HepG2 (cell line): ENCODE results near the gene ABAT. TPM values are rescaled to one million over a fixed set of nuclear protein-coding genes. Genes with fewer than 3 reads are reported as not detected.

Experiments
- CHD2 ChIP-seq: IDR thresholded peaks from 2 replicates; pipeline ENCODE4 v1.6.1; 2011; ENCODE audit warnings: low read depth, low read length, improper control_type of control experiment
- GMEB1 ChIP-seq: sonication (generic); formaldehyde crosslinking; IDR thresholded peaks from 2 replicates; pipeline ENCODE4 v1.5.1; 2020; ENCODE audit warnings: missing genetic modification reagents, mild to moderate bottlenecking, borderline replicate concordance
- IRF9 ChIP-seq: sonication (generic); formaldehyde crosslinking; IDR thresholded peaks from 2 replicates; pipeline ENCODE4 v1.8.0; 2022; ENCODE audit warnings: missing genetic modification reagents, mild to moderate bottlenecking, borderline replicate concordance
- MYC ChIP-seq: sonication (generic); formaldehyde crosslinking; IDR thresholded peaks from 2 replicates; pipeline ENCODE4 v1.9.0; 2021; ENCODE audit warnings: missing genetic modification reagents, borderline replicate concordance
- TARDBP ChIP-seq: sonication (generic); formaldehyde crosslinking; IDR thresholded peaks from 2 replicates; pipeline ENCODE4 v1.8.0; 2022; ENCODE audit warnings: mild to moderate bottlenecking, missing genetic modification reagents
- TEF ChIP-seq: sonication (generic); formaldehyde crosslinking; IDR thresholded peaks from 2 replicates; pipeline ENCODE4 v1.5.0; 2020; ENCODE audit warnings: missing genetic modification reagents
- TERF1 ChIP-seq: sonication (generic); formaldehyde crosslinking; IDR thresholded peaks from 2 replicates; pipeline ENCODE4 v1.8.0; 2022; ENCODE audit warnings: mild to moderate bottlenecking, missing genetic modification reagents, moderate library complexity
- THAP9 ChIP-seq: sonication (generic); formaldehyde crosslinking; IDR thresholded peaks from 2 replicates; pipeline ENCODE4; 2020; ENCODE audit warnings: missing genetic modification reagents, mild to moderate bottlenecking, borderline replicate concordance
- TRIM22 ChIP-seq: fragments of 450-650 bp; IDR thresholded peaks from 2 replicates; pipeline ENCODE4 v1.6.1; 2017
- ZNF136 ChIP-seq: sonication (generic); formaldehyde crosslinking; IDR thresholded peaks from 2 replicates; pipeline ENCODE4 v1.8.1; 2022; ENCODE audit warnings: low read depth, mild to moderate bottlenecking, moderate library complexity, missing genetic modification reagents
- ZNF225 ChIP-seq: sonication (generic); formaldehyde crosslinking; IDR thresholded peaks from 2 replicates; pipeline ENCODE4 v1.4.0; 2020; ENCODE audit warnings: mild to moderate bottlenecking, missing genetic modification reagents
- ZNF280B ChIP-seq: sonication (generic); formaldehyde crosslinking; IDR thresholded peaks from 2 replicates; pipeline ENCODE4 v1.5.0; 2020; ENCODE audit warnings: missing genetic modification reagents, mild to moderate bottlenecking, borderline replicate concordance
- ZNF333 ChIP-seq: sonication (generic); formaldehyde crosslinking; IDR thresholded peaks from 2 replicates; pipeline ENCODE4 v1.4.0; 2020; ENCODE audit warnings: mild to moderate bottlenecking, missing genetic modification reagents, borderline replicate concordance
- ZNF337 ChIP-seq: sonication (generic); formaldehyde crosslinking; IDR thresholded peaks from 2 replicates; pipeline ENCODE4 v1.5.1; 2020; ENCODE audit warnings: missing genetic modification reagents, low read depth, mild to moderate bottlenecking, borderline replicate concordance
- ZNF724P ChIP-seq: sonication (generic); formaldehyde crosslinking; IDR thresholded peaks from 2 replicates; pipeline ENCODE4 v1.8.0; 2022; ENCODE audit warnings: missing genetic modification reagents, borderline replicate concordance
- ZNF891 ChIP-seq: sonication (generic); formaldehyde crosslinking; IDR thresholded peaks from 2 replicates; pipeline ENCODE4 v1.5.0; 2020; ENCODE audit warnings: mild to moderate bottlenecking, missing genetic modification reagents
- ZSCAN9 ChIP-seq: IDR thresholded peaks from 2 replicates; pipeline ENCODE4 v1.6.1; 2016; ENCODE audit warnings: borderline replicate concordance
- polyA plus RNA-seq, 8 experiments: library from polyadenylated mRNA; depleted of rRNA in 3 of 8; stranded (reverse) in 7 of 8; unstranded in 1 of 8; fragments of >200 nt; fragmentation: Illumina TruSeq in 4 of 8; extraction: Trizol in 4 of 8; gene quantifications; 2 replicates each; pipeline versions ENCODE4 v1.2.1 to v1.2.3, GENCODE V29; 2011 to 2016; ENCODE audit warnings: low read depth in 4 of 8, missing spikeins in 1 of 8, mixed read lengths in 1 of 8; ENCODE audit not compliant: insufficient read depth in 1 of 8
- total RNA-seq, 5 experiments: library from RNA; depleted of rRNA; stranded (reverse); fragments of >200 nt; fragmentation: Illumina TruSeq; extraction: Trizol; gene quantifications; 2 replicates each; pipeline ENCODE4 v1.2.3, GENCODE V29; 2016; ENCODE audit warnings: low read depth in 1 of 5

The ABAT gene
- total and polyA plus RNA-seq, 2 of the 13 experiments (the other 11 are each of a cell fraction or from before 2014, with no cell fraction given), result 47.6 to 97.3 TPM

DNA sequence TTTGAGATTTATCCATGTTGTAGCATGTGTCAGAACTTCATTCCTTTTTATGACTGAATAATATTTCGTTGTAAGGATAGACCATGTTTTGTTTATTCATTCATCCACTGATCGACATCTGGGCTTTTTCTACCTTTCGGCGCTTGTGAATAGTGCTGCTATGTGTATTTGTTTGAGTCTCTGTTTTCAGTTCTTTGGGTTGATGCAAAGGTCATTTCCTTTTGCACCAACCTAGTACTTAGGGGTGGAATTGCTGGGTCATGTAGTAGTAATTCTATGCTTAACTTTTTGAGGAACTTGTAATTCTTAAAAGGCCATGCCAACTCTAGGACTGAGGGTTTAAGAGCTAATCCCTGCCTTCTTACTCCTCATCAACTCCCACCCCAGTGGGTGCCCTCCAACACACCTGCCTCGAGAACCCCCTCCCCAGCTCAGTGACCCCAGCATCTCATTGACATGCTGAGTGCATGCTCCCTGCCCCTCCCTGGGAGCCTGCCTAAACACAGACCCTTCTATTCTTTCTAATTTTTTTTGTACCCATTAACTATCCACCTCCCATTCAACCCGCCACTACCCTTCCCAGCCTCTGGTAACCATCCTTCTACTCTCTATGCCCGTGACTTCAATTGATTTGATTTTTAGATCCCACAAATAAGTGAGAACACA, 51.2 kb downstream of the ABAT start (continued):
- no peak for TF ChIP-seq TEF (CRISPR knock-in tag)
- TF ChIP-seq ZNF225 (CRISPR knock-in tag), result no peak
- no peak for TF ChIP-seq ZNF337 (CRISPR knock-in tag)
- peak; percentile 68; the same call in 1 of the 2 replicates for TF ChIP-seq TARDBP (CRISPR knock-in tag)
- TF ChIP-seq ZNF333 (CRISPR knock-in tag), result no peak
- no peak for TF ChIP-seq TRIM22
- TF ChIP-seq THAP9 (CRISPR knock-in tag), result no peak
- no peak for TF ChIP-seq ZNF280B (CRISPR knock-in tag)
- 0 out of 2 replicates have a peak, but pooled peaks have one; percentile 48 for TF ChIP-seq ZNF136 (CRISPR knock-in tag)
- TF ChIP-seq TERF1 (CRISPR knock-in tag), result no peak
- no peak for TF ChIP-seq MYC (CRISPR knock-in tag)
- 0 out of 2 replicates have a peak, but pooled peaks have one; percentile 34 for TF ChIP-seq ZSCAN9 (CRISPR knock-in tag)
- no peak for TF ChIP-seq ZNF724P (CRISPR knock-in tag)
- TF ChIP-seq IRF9 (CRISPR knock-in tag), result no peak
- TF ChIP-seq ZNF891, result no peak
- no peak; the same call in 1 of the 2 replicates for TF ChIP-seq GMEB1
- no peak for TF ChIP-seq CHD2
